ENCODE results near the gene PLEKHJ1. TPM values are rescaled to one million over a fixed set of nuclear protein-coding genes. Genes with fewer than 3 reads are reported as not detected.

Gene PLEKHJ1
- polyA plus RNA-seq, 1 donor: 115 TPM

- Histone ChIP-seq H3K4me1 (ENCODE audit: control insufficient read depth, insufficient read depth, low read length) (peaks cover 40% of the 10 kb centered on the region), H3K9me3 (ENCODE audit: control insufficient read depth, low read depth, low read length) (peaks cover 25% of the 10 kb centered on the region), H3K4me3 (ENCODE audit: low read length) (no peak overlapping the region), H3K36me3 (ENCODE audit: control insufficient read depth, insufficient read depth, low read length) (peaks cover 55% of the 10 kb centered on the region), H3K27ac (ENCODE audit: low read length) (no peak overlapping the region), H3K27me3 (ENCODE audit: control insufficient read depth, insufficient read depth, low read length) (peaks cover 41% of the 10 kb centered on the region)
- no peak for DNase-seq
- no CpG with 5 or more reads among the region's 21 CpGs for WGBS (ENCODE audit: insufficient coverage, low lambda C conversion rate)
Observed at GRCh38 chr19:2248136-2249009, 12.2 kb upstream of the PLEKHJ1 start.

GRCh38 chr19:2247433-2248101 lies 11.4 kb upstream of the PLEKHJ1 start:
- no peak overlapping the region for H3K4me3 ChIP-seq (ENCODE audit: low read length)
- H3K27me3 ChIP-seq (ENCODE audit: control insufficient read depth, insufficient read depth, low read length): peaks cover 33% of the 10 kb centered on the region
- peaks cover 60% of the 10 kb centered on the region for H3K36me3 ChIP-seq (ENCODE audit: control insufficient read depth, insufficient read depth, low read length)
- H3K9me3 ChIP-seq (ENCODE audit: control insufficient read depth, low read depth, low read length): peaks cover 17% of the 10 kb centered on the region
- WGBS (ENCODE audit: insufficient coverage, low lambda C conversion rate): no CpG with 5 or more reads among the region's 28 CpGs
- H3K4me1 ChIP-seq (ENCODE audit: control insufficient read depth, insufficient read depth, low read length): peaks cover 40% of the 10 kb centered on the region
- DNase-seq: no peak
- no peak overlapping the region for H3K27ac ChIP-seq (ENCODE audit: low read length)

GRCh38 chr19:2246801-2247361 lies 10.8 kb upstream of the PLEKHJ1 start:
- WGBS (ENCODE audit: insufficient coverage, low lambda C conversion rate): no CpG with 5 or more reads among the region's 26 CpGs
- peaks cover 60% of the 10 kb centered on the region for H3K36me3 ChIP-seq (ENCODE audit: control insufficient read depth, insufficient read depth, low read length)
- H3K9me3 ChIP-seq (ENCODE audit: control insufficient read depth, low read depth, low read length): peaks cover 10% of the 10 kb centered on the region
- peaks cover 40% of the 10 kb centered on the region for H3K4me1 ChIP-seq (ENCODE audit: control insufficient read depth, insufficient read depth, low read length)
- H3K4me3 ChIP-seq (ENCODE audit: low read length): no peak overlapping the region
- no peak overlapping the region for H3K27ac ChIP-seq (ENCODE audit: low read length)
- no peak for DNase-seq
- peaks cover 26% of the 10 kb centered on the region for H3K27me3 ChIP-seq (ENCODE audit: control insufficient read depth, insufficient read depth, low read length)

GRCh38 chr19:2246014-2246620 lies 10.0 kb upstream of the PLEKHJ1 start:
- no peak for DNase-seq
- no CpG with 5 or more reads among the region's 25 CpGs for WGBS (ENCODE audit: insufficient coverage, low lambda C conversion rate)
- Histone ChIP-seq H3K4me3 (ENCODE audit: low read length) (no peak overlapping the region), H3K27ac (ENCODE audit: low read length) (no peak overlapping the region), H3K4me1 (ENCODE audit: control insufficient read depth, insufficient read depth, low read length) (peaks cover 44% of the 10 kb centered on the region), H3K27me3 (ENCODE audit: control insufficient read depth, insufficient read depth, low read length) (peaks cover 20% of the 10 kb centered on the region), H3K36me3 (ENCODE audit: control insufficient read depth, insufficient read depth, low read length) (peaks cover 60% of the 10 kb centered on the region), H3K9me3 (ENCODE audit: control insufficient read depth, low read depth, low read length) (peaks cover 7% of the 10 kb centered on the region)

- Histone ChIP-seq H3K27ac (ENCODE audit: low read length) (no peak overlapping the region), H3K27me3 (ENCODE audit: control insufficient read depth, insufficient read depth, low read length) (peaks cover 11% of the 10 kb centered on the region), H3K9me3 (ENCODE audit: control insufficient read depth, low read depth, low read length) (peaks cover 3% of the 10 kb centered on the region), H3K36me3 (ENCODE audit: control insufficient read depth, insufficient read depth, low read length) (peaks cover 60% of the 10 kb centered on the region), H3K4me1 (ENCODE audit: control insufficient read depth, insufficient read depth, low read length) (peaks cover 49% of the 10 kb centered on the region), H3K4me3 (ENCODE audit: low read length) (no peak overlapping the region)
- no peak for DNase-seq
- WGBS (ENCODE audit: insufficient coverage, low lambda C conversion rate): no CpG with 5 or more reads among the region's 15 CpGs
Observed at GRCh38 chr19:2245273-2245672, 9.1 kb upstream of the PLEKHJ1 start.

- peaks cover 52% of the 10 kb centered on the region for H3K4me1 ChIP-seq (ENCODE audit: control insufficient read depth, insufficient read depth, low read length)
- no peak for DNase-seq
- H3K36me3 ChIP-seq (ENCODE audit: control insufficient read depth, insufficient read depth, low read length): peaks cover 60% of the 10 kb centered on the region
- H3K27me3 ChIP-seq (ENCODE audit: control insufficient read depth, insufficient read depth, low read length): peaks cover 3% of the 10 kb centered on the region
- peaks cover 2% of the 10 kb centered on the region for H3K9me3 ChIP-seq (ENCODE audit: control insufficient read depth, low read depth, low read length)
- no CpG with 5 or more reads among the region's 21 CpGs for WGBS (ENCODE audit: insufficient coverage, low lambda C conversion rate)
- H3K27ac ChIP-seq (ENCODE audit: low read length): peak overlapping the region; percentile 73
- no peak overlapping the region for H3K4me3 ChIP-seq (ENCODE audit: low read length)
Observed at GRCh38 chr19:2244486-2244885, 8.4 kb upstream of the PLEKHJ1 start.

- peaks cover 2% of the 10 kb centered on the region for H3K9me3 ChIP-seq (ENCODE audit: control insufficient read depth, low read depth, low read length)
- H3K27me3 ChIP-seq (ENCODE audit: control insufficient read depth, insufficient read depth, low read length): no peaks in the 10 kb centered on the region
- H3K27ac ChIP-seq (ENCODE audit: low read length): peak overlapping the region; percentile 73
- no CpG with 5 or more reads among the region's 12 CpGs for WGBS (ENCODE audit: insufficient coverage, low lambda C conversion rate)
- H3K4me1 ChIP-seq (ENCODE audit: control insufficient read depth, insufficient read depth, low read length): peaks cover 53% of the 10 kb centered on the region
- H3K4me3 ChIP-seq (ENCODE audit: low read length): no peak overlapping the region
- peaks cover 59% of the 10 kb centered on the region for H3K36me3 ChIP-seq (ENCODE audit: control insufficient read depth, insufficient read depth, low read length)
- no peak for DNase-seq
Observed at GRCh38 chr19:2244125-2244411, 7.9 kb upstream of the PLEKHJ1 start.

- WGBS (ENCODE audit: insufficient coverage, low lambda C conversion rate): no CpG with 5 or more reads among the region's 32 CpGs
- H3K27ac ChIP-seq (ENCODE audit: low read length): peak overlapping the region; percentile 73
- peaks cover 59% of the 10 kb centered on the region for H3K4me1 ChIP-seq (ENCODE audit: control insufficient read depth, insufficient read depth, low read length)
- peaks cover 54% of the 10 kb centered on the region for H3K36me3 ChIP-seq (ENCODE audit: control insufficient read depth, insufficient read depth, low read length)
- no peak overlapping the region for H3K4me3 ChIP-seq (ENCODE audit: low read length)
- H3K9me3 ChIP-seq (ENCODE audit: control insufficient read depth, low read depth, low read length): peaks cover 2% of the 10 kb centered on the region
- peak; percentile 89 to 96 for DNase-seq
- H3K27me3 ChIP-seq (ENCODE audit: control insufficient read depth, insufficient read depth, low read length): no peaks in the 10 kb centered on the region
Observed at GRCh38 chr19:2243274-2244124, 7.4 kb upstream of the PLEKHJ1 start.

- 100% methylated on average over 1 of the region's 8 CpGs for WGBS (ENCODE audit: insufficient coverage, low lambda C conversion rate)
- H3K27me3 ChIP-seq (ENCODE audit: control insufficient read depth, insufficient read depth, low read length): no peaks in the 10 kb centered on the region
- no peak for DNase-seq
- peaks cover 62% of the 10 kb centered on the region for H3K4me1 ChIP-seq (ENCODE audit: control insufficient read depth, insufficient read depth, low read length)
- no peak overlapping the region for H3K4me3 ChIP-seq (ENCODE audit: low read length)
- peaks cover 47% of the 10 kb centered on the region for H3K36me3 ChIP-seq (ENCODE audit: control insufficient read depth, insufficient read depth, low read length)
- H3K9me3 ChIP-seq (ENCODE audit: control insufficient read depth, low read depth, low read length): peaks cover 2% of the 10 kb centered on the region
- H3K27ac ChIP-seq (ENCODE audit: low read length): peak overlapping the region; percentile 73
Observed at GRCh38 chr19:2242816-2243215, 6.7 kb upstream of the PLEKHJ1 start.

Measured in large intestine (tissue), 3 donors.